Adipocyte (in vitro differentiated cells): ENCODE results near the gene POLR3A.
A peak's percentile ranks its signal among the peaks of the same experiment; 100 is the strongest.

Experiments
- DNase-seq: peaks from one replicate; pipeline ENCODE4 v3.0.0-alpha.2; 2015; ENCODE audit warnings: low read depth
- H3K27me3 ChIP-seq: replicated peaks from 2 replicates; pipeline ENCODE4 v1.7.0; 2013; ENCODE audit warnings: mild to moderate bottlenecking, low read length, moderate library complexity; ENCODE audit not compliant: control insufficient read depth, insufficient read depth
- H3K36me3 ChIP-seq: 2 replicates; pipeline ENCODE4 v1.7.0; 2013; ENCODE audit warnings: low read length, mild to moderate bottlenecking, moderate library complexity; ENCODE audit not compliant: control insufficient read depth, insufficient read depth, severe bottlenecking
- H3K4me1 ChIP-seq: 2 replicates; pipeline ENCODE4 v1.7.0; 2013; ENCODE audit warnings: mild to moderate bottlenecking, low read length, moderate library complexity; ENCODE audit not compliant: control insufficient read depth, insufficient read depth
- H3K4me3 ChIP-seq: 2 replicates; pipeline ENCODE4 v1.7.0; 2013; ENCODE audit warnings: mild to moderate bottlenecking, low read length, moderate library complexity
- H3K9ac ChIP-seq: 2 replicates; pipeline ENCODE4 v1.7.0; 2013; ENCODE audit warnings: mild to moderate bottlenecking, low read length, moderate library complexity
- H3K9me3 ChIP-seq: 2 replicates; pipeline ENCODE4 v1.7.0; 2013; ENCODE audit warnings: mild to moderate bottlenecking, low read length, moderate library complexity; ENCODE audit not compliant: control insufficient read depth

POLR3A gene

DNA sequence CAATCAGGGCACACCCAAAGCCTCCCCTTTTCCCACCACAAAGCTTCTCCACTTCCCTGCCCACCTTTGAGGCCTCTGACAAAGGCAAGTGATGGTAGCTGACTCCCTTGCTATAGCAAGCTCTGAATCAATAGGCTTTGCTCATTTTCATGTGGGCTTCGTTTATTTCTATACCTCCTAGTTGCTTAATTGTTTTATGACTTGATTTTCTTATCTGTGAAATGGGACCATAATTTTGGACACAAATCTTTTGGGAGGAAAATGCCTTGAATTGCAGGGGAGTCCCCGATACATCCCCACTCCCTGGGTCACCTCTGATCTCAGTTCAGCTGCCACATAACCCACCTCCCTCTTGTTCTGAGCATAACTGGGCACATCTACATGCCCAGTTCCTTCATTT is 89.1 kb downstream of the POLR3A start:
- Histone ChIP-seq H3K9ac (no peak overlapping the region), H3K36me3 (no peaks in the 10 kb centered on the region), H3K4me1 (peaks cover 32% of the 10 kb centered on the region), H3K4me3 (no peak overlapping the region), H3K27me3 (no peaks in the 10 kb centered on the region), H3K9me3 (no peaks in the 10 kb centered on the region)
- no peak for DNase-seq

- H3K4me1 ChIP-seq: peaks cover 32% of the 10 kb centered on the region
- no peaks in the 10 kb centered on the region for H3K9me3 ChIP-seq
- no peaks in the 10 kb centered on the region for H3K27me3 ChIP-seq
- no peaks in the 10 kb centered on the region for H3K36me3 ChIP-seq
- DNase-seq: peak; percentile 29
- no peak overlapping the region for H3K9ac ChIP-seq
- H3K4me3 ChIP-seq: no peak overlapping the region
These were observed 89.7 kb downstream of the POLR3A start for GRCh38 chr10:77939561-77940001.

DNA sequence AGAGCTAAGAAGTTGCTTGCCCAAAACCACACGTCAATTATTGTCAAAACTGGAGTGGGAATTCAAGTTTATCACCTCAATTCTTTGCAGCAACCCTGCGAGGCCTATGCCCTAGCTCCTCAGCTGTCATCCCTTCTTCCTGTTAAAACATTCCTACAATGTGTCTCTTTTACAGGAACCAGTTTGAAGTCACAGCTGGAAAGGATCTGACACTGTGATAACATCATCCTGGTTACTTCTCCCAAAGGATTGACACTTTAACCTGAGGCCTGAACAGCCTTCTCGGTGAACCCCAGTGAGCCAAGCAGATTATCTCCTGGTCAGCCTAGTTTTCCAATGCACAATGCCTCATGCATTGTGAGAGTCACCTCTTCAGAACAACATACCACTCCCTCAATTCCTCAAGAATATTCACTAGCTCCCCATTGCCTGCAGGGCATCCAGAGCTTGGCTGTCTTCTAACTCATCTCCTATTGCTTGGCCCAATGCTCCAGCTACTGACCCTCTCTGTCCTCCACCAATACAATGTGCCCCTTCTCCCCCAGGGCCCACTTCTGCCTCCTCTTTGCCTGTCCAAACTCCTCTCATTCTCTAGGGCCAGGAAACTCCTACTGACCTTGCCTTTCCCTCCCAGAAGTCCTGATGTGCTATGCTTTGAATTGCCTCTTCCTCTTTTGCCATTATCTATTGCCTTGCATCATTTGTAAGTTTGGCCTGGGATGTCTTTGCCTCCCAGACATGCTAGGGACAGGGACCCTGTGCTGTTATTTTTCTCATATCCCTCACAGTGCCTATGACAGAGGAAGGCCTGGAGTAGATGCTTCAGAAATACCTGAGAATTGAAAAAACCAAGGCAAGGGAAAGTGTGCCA is 92.4 kb downstream of the POLR3A start:
- peaks cover 20% of the 10 kb centered on the region for H3K4me1 ChIP-seq
- no peak overlapping the region for H3K9ac ChIP-seq
- no peaks in the 10 kb centered on the region for H3K9me3 ChIP-seq
- no peak overlapping the region for H3K4me3 ChIP-seq
- no peak for DNase-seq
- H3K36me3 ChIP-seq: no peaks in the 10 kb centered on the region
- no peaks in the 10 kb centered on the region for H3K27me3 ChIP-seq

- H3K9me3 ChIP-seq: no peaks in the 10 kb centered on the region
These were observed 97.1 kb downstream of the POLR3A start for GRCh38 chr10:77932016-77932715.

DNA sequence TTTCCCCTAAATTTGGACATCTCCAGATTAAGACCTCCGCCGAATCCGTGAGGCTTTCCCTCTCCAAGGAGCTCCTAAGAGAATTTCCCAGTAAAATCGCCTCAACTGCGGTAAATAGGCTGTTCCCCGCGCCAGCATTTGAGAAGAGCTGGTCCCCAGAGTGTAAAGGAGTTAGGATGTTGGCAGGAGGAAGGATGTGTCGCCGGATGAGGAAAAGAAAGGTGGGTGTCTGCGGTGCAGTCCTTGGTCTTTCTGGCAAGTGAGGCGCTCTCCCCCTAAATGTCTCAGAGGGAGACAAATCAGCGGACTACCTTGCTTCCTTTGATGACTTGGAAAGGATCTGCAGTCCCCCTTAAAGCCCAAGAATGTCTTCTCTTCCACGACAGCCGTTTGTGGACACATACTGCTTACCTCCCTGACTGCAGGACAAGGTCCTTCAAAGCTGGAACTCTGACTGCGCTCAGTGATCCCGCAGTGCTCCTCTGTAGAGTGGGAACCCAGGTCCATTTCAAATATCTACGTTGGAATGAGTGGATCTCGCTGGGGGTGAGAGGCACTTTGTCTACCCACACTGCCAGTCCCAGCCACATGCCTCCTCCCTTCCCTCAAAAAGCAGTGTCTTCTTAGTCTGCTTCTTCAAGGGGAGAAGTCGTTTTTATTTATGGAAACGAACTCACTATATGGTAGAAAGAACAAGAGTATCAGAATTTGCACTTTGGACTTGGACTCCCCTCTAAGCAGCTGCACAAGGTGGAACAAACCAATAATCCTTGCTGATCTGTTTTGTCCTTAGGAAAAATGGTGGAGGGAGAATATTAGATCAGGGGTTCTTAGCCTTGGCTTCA is 101.7 kb downstream of the POLR3A start:
- Histone ChIP-seq H3K9ac (peak overlapping the region; percentile 81), H3K4me1 (peaks cover 22% of the 10 kb centered on the region), H3K27me3 (no peaks in the 10 kb centered on the region), H3K9me3 (no peaks in the 10 kb centered on the region), H3K36me3 (no peaks in the 10 kb centered on the region), H3K4me3 (peak overlapping the region; percentile 91)
- DNase-seq: peak; percentile 32

More at GRCh38 chr10:77932016-77932715, 97.1 kb downstream of the POLR3A start:
- Histone ChIP-seq H3K27me3 (no peaks in the 10 kb centered on the region), H3K36me3 (no peaks in the 10 kb centered on the region), H3K4me3 (no peak overlapping the region), H3K9ac (no peak overlapping the region), H3K4me1 (peaks cover 5% of the 10 kb centered on the region)
- DNase-seq: peak; percentile 69

GRCh38 chr10:77926566-77927401 is 102.5 kb downstream of the POLR3A start, which contains the start of gene DLG5:
Gene DLG5 (minus strand): TSS chr10:77926755. CDS start chr10:77926520, 235 bp downstream.
- H3K9ac ChIP-seq: peak within 1 kb of the TSS; percentile 93
- H3K4me3 ChIP-seq: peak within 1 kb of the TSS; percentile 91
- peaks cover 22% of the 10 kb centered on the region for H3K4me1 ChIP-seq
- peak; percentile 83 for DNase-seq
- no peaks in the 10 kb centered on the region for H3K36me3 ChIP-seq
- H3K9me3 ChIP-seq: no peaks in the 10 kb centered on the region
- H3K27me3 ChIP-seq: no peaks in the 10 kb centered on the region

DNA sequence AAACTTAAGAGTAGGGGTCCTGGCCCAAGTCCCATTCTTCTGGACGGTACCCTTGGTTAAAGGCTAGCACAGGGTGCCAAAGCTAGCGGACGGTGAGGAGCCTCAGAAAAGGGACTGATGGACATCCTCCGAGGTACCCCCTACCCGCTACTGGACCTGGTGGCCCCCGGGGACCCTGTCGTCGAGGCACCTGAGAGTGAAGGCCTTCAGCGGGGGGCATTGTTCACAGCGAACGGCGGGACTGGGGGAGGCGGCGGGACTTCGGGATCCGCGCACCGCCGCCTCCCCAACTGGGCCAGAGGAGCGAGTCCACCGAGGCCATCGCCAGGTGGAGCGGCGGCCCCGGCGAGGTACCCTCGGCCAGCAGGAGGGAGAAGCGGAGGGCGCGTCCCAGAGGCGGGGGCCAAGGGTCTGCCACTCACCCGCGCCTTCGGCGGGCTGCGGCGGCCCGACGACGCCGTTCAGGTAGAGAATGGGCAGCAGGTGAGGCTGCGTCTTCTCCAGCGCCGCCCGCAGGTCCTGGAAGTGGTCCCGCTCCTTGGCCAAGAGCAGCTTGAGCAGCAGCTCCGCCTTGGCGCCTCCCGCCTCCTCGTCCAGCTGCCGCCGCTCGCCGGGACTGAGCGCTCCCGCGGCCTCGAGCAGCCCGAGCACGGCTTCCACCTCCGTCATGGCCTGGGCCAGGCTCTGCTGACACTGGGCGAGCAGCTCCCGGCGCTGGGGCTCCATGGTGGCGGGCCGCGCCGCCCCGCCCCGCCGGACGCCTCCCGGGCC is 103.3 kb downstream of the POLR3A start:
- DNase-seq: peak; percentile 68
- H3K4me1 ChIP-seq: peaks cover 22% of the 10 kb centered on the region
- no peaks in the 10 kb centered on the region for H3K27me3 ChIP-seq
- peak overlapping the region; percentile 91 for H3K4me3 ChIP-seq
- peak overlapping the region; percentile 93 for H3K9ac ChIP-seq
- H3K36me3 ChIP-seq: no peaks in the 10 kb centered on the region
- H3K9me3 ChIP-seq: no peaks in the 10 kb centered on the region

DNA sequence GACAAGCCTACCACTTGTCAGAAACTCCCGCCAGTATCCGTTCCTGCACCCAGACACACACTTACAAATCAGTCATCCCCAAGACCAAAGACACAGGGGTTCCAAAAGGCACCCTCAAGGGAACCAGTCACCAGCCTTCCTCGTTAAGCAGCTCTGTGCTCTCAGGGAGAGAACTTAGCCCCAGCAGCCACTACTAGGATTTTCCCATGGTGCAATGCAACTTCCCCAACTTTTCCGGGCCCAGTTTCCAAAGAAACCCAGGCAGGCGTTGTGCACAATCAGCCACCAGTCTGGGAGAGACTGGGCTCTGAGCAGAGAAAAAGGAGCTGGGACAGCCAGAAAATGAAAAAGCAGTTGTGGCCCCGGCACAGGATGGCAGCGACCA is 103.9 kb downstream of the POLR3A start:
- Histone ChIP-seq H3K9ac (peak overlapping the region; percentile 93), H3K4me1 (peaks cover 22% of the 10 kb centered on the region), H3K9me3 (no peaks in the 10 kb centered on the region), H3K27me3 (no peaks in the 10 kb centered on the region), H3K36me3 (no peaks in the 10 kb centered on the region), H3K4me3 (peak overlapping the region; percentile 91)
- peak; percentile 74 for DNase-seq

DNA sequence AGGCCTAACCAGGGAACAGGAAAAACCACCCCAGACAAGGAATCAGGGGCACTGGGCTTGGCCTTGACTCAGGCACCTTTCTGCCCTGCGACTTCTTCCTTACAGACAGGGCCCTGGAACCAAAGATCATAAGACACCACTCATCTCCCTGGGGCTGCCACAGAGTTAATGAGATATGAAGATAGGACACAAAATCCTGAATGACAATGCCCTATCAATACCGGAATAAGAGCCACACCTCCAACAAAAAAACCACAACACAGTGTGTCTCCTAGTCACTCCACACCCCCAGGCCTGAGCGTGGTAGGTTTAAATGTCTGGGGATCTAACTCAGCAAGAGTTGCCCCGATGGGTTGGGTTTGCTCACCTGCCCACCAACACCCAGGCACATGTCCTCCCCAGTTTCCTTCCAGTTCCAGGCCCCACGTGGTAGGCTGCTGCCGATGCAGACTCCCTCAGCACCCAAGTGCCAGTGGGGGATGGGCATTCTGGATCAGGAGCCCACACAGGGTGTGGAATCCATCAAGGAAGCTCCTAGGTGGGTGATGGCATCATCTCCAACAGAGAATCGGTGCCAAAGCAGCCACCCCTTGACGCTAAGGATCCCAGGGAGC is 106.6 kb downstream of the POLR3A start:
- Histone ChIP-seq H3K27me3 (no peaks in the 10 kb centered on the region), H3K9ac (no peak overlapping the region), H3K36me3 (no peaks in the 10 kb centered on the region), H3K4me1 (peaks cover 22% of the 10 kb centered on the region), H3K4me3 (no peak overlapping the region), H3K9me3 (no peaks in the 10 kb centered on the region)
- DNase-seq: no peak
